A549 (cell line): ENCODE measurements around the gene KCNE2.
"Not testable (repeated sequence)": the region's sequence is repeated elsewhere in the genome, so short reads cannot be mapped to it uniquely, and the experiment has no call there.

Experiments
- CTCF ChIP-seq: fragments of >200 bp; sonication (Bioruptor Twin); formaldehyde crosslinking; IDR thresholded peaks from 3 replicates; pipeline ENCODE4 v1.5.1; 2016
- JUNB ChIP-seq: fragments of >200 bp; sonication (Bioruptor Twin); formaldehyde crosslinking; IDR thresholded peaks from 2 replicates; pipeline ENCODE4 v1.6.1; 2016
- MAX ChIP-seq: IDR thresholded peaks from 2 replicates; pipeline ENCODE4 v1.6.1; 2012
- PHF8 ChIP-seq: fragments of 200-600 bp; sonication (generic); IDR thresholded peaks from 2 replicates; pipeline ENCODE4 v1.6.1; 2016; ENCODE audit warnings: low read depth, mild to moderate bottlenecking, antibody characterized with exemption, moderate library complexity, borderline replicate concordance
- POLR2A ChIP-seq: IDR thresholded peaks from 2 replicates; pipeline ENCODE4 v1.6.1; 2012; ENCODE audit warnings: mild to moderate bottlenecking, low read length
- RAD21 ChIP-seq, 2 experiments: fragments of >200 bp in 1 of 2; sonication (Bioruptor Twin) in 1 of 2; formaldehyde crosslinking in 1 of 2; IDR thresholded peaks in 1 of 2; conservative IDR thresholded peaks in 1 of 2; 2 replicates in 1 of 2; 3 replicates in 1 of 2; pipeline ENCODE4 v1.6.1; 2012 to 2018; ENCODE audit warnings: inconsistent platforms in 1 of 2

GRCh38 chr21:34404742-34405141 is 40.9 kb downstream of the KCNE2 start:
- not testable (repeated sequence) for TF ChIP-seq CTCF; POLR2A; PHF8; JUNB; MAX; RAD21 (conservative IDR thresholded peaks at IDR 0.05 in 1 of 2, IDR thresholded peaks at IDR 0.05 in 1 of 2)
